OCI-LY7 (cell line): ENCODE results near the gene DPH6.

Source experiments
- CTCF ChIP-seq: fragments of 200-600 bp; sonication (generic); conservative IDR thresholded peaks from 2 replicates; pipeline ENCODE4 v1.5.1; 2014; ENCODE audit warnings: mild to moderate bottlenecking, antibody characterized with exemption, low read length, moderate library complexity, mixed read lengths
- EZH2phosphoT487 ChIP-seq: fragments of 200-600 bp; sonication (generic); IDR thresholded peaks from 2 replicates; pipeline ENCODE4 v1.6.1; 2018; ENCODE audit warnings: low read depth, borderline replicate concordance, mild to moderate bottlenecking, mixed run types, antibody characterized with exemption, low read length, moderate library complexity, mixed read lengths

- no peak for TF ChIP-seq CTCF
- TF ChIP-seq EZH2phosphoT487: no peak
Observed at GRCh38 chr15:35530698-35531097, 15.3 kb downstream of the DPH6 start.
